Measurements from ENCODE around the gene RNF151. TPM values are rescaled to one million over a fixed set of nuclear protein-coding genes. Genes with fewer than 3 reads are reported as not detected.
A peak's percentile ranks its signal among the peaks of the same experiment; 100 is the strongest.

RNF151 gene, protein sequence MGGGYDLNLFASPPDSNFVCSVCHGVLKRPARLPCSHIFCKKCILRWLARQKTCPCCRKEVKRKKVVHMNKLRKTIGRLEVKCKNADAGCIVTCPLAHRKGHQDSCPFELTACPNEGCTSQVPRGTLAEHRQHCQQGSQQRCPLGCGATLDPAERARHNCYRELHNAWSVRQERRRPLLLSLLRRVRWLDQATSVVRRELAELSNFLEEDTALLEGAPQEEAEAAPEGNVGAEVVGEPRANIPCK
- total RNA-seq (2016; rRNA removed; fragmentation: Illumina TruSeq; extraction: Trizol) (not detected in 2 replicates), polyA plus RNA-seq (2011; rRNA removed) (not detected in 2 replicates), polyA minus RNA-seq (2011; rRNA and poly(A)+ RNA removed; ENCODE audit: low replicate concordance) (0.28 TPM in 1 of 2 replicates, not detected in the other), Bru-seq, nascent RNA (percentile 35 among the genes with signal in this experiment), BruChase-seq, experiment 1, labeled RNA remaining after a 6-hour chase (percentile 34 among the genes with signal in this experiment), BruChase-seq, experiment 2, labeled RNA remaining after a 2-hour chase (not detected)
- not detected in 2 replicates for total RNA-seq (2016; cell fraction: cytosol; rRNA removed; fragmentation: Illumina TruSeq; extraction: Trizol; ENCODE audit: low read depth)
- total RNA-seq (2016; cell fraction: insoluble cytoplasmic fraction; rRNA removed; fragmentation: Illumina TruSeq; extraction: Trizol), result not detected in 2 replicates
- not detected in 2 replicates for total RNA-seq (2016; cell fraction: membrane; rRNA removed; fragmentation: Illumina TruSeq; extraction: Trizol)
- not detected in 2 replicates for total RNA-seq (2016; cell fraction: nucleus; rRNA removed; fragmentation: Illumina TruSeq; extraction: Trizol)
- 0.09 TPM in 1 of 2 replicates, not detected in the other for polyA plus RNA-seq (2011; cell fraction: cytosol; rRNA removed)
- polyA plus RNA-seq (2011; cell fraction: nucleus; rRNA removed), result 0.50 TPM in 1 of 2 replicates, not detected in the other
- not detected in 2 replicates for polyA plus RNA-seq (2012)
- not detected in 2 replicates for polyA plus RNA-seq (2016; cell fraction: cytosol; fragmentation: Illumina TruSeq; extraction: Trizol; ENCODE audit: low read depth)
- not detected in 2 replicates for polyA plus RNA-seq (2016; cell fraction: insoluble cytoplasmic fraction; fragmentation: Illumina TruSeq; extraction: Trizol; ENCODE audit: low read depth)
- not detected in 2 replicates for polyA plus RNA-seq (2016; cell fraction: membrane; fragmentation: Illumina TruSeq; extraction: Trizol; ENCODE audit: low read depth)
- polyA plus RNA-seq (2016; cell fraction: nucleus; fragmentation: Illumina TruSeq; extraction: Trizol; ENCODE audit: insufficient read depth, low read depth), result not detected in 2 replicates
- not detected in 2 replicates for polyA minus RNA-seq (2011; cell fraction: cytosol; rRNA and poly(A)+ RNA removed)
- polyA minus RNA-seq (2011; cell fraction: nucleus; rRNA and poly(A)+ RNA removed), result not detected in 2 replicates
- long read RNA-seq, experiment 1, result 0 reads
- long read RNA-seq, experiment 2, partial matches to known transcripts, result 0 of 1 reads
- long read RNA-seq, experiment 2, other reads (novel, unspliced or antisense), result 1 of 1 reads

DNA sequence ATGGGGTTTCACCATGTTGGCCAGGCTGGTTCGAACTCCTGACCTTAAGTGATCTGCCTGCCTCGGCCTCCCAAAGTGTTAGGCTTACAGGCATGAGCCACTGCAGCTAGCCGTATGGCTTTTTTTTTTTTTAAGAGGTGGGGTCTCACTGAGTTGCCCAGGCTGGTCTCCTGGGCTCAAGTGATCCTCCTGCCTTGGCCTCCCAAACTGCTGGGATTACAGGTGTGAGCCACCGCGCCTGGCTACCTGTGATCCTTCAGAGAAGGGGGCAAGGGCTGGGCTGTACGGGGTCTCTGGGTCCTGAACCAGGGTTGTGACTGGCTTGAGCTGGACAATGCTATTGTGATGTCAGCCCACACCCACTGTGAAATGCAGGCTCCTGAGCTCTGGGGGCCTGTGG is at the start of gene RNF151:
Gene RNF151 (plus strand): TSS at position 397 of the 400 bp plus-strand sequence. CDS start 26 bp downstream, outside the sequence.
- FAIRE-seq, result no peak
- POLR2A ChIA-PET, result interaction anchor here (1.0 to 2.9 kb wide), 4 partner anchors 9 to 81 kb away, joined by 3 to 131 read pairs (median 4); partner anchors contain the start of genes MSRB1, NTHL1 and TSC2
- TF ChIP-seq, protein P1, sequence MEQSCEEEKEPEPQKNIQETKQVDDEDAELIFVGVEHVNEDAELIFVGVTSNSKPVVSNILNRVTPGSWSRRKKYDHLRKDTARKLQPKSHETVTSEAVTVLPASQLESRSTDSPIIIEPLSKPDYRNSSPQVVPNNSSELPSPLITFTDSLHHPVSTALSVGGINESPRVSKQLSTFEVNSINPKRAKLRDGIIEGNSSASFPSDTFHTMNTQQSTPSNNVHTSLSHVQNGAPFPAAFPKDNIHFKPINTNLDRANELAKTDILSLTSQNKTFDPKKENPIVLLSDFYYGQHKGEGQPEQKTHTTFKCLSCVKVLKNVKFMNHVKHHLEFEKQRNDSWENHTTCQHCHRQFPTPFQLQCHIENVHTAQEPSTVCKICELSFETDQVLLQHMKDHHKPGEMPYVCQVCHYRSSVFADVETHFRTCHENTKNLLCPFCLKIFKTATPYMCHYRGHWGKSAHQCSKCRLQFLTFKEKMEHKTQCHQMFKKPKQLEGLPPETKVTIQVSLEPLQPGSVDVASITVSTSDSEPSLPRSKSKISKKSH (CRISPR knock-in tag; IDR thresholded peaks at IDR 0.05; ENCODE audit: borderline replicate concordance), result no peak
- TF ChIP-seq ZNF619 (CRISPR knock-in tag; IDR thresholded peaks at IDR 0.05) (no peak), ZNF558 (CRISPR knock-in tag; IDR thresholded peaks at IDR 0.05; ENCODE audit: borderline replicate concordance) (no peak), CREM (IDR thresholded peaks at IDR 0.05) (no peak), CREM (CRISPR knock-in tag; IDR thresholded peaks at IDR 0.05) (no peak), SOX13 (IDR thresholded peaks at IDR 0.05) (no peak), SOX13 (CRISPR knock-in tag; conservative IDR thresholded peaks at IDR 0.05 in 1 of 2, IDR thresholded peaks at IDR 0.05 in 1 of 2) (no peak), ZNF253 (CRISPR knock-in tag; IDR thresholded peaks at IDR 0.05; ENCODE audit: borderline replicate concordance) (no peak), ZNF749 (CRISPR knock-in tag; IDR thresholded peaks at IDR 0.05; ENCODE audit: borderline replicate concordance) (no peak), AGO2 (optimal IDR thresholded peaks at IDR 0.05; ENCODE audit: low read depth, low read length) (no peak), ZNF709 (CRISPR knock-in tag; IDR thresholded peaks at IDR 0.05) (no peak), HNRNPL (IDR thresholded peaks at IDR 0.05; ENCODE audit: low read depth, low read length) (no peak)
- TF ChIP-seq, protein P2, sequence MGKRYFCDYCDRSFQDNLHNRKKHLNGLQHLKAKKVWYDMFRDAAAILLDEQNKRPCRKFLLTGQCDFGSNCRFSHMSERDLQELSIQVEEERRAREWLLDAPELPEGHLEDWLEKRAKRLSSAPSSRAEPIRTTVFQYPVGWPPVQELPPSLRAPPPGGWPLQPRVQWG (CRISPR knock-in tag; IDR thresholded peaks at IDR 0.05; ENCODE audit: borderline replicate concordance, low read depth), result no peak
- TF ChIP-seq, protein P3, sequence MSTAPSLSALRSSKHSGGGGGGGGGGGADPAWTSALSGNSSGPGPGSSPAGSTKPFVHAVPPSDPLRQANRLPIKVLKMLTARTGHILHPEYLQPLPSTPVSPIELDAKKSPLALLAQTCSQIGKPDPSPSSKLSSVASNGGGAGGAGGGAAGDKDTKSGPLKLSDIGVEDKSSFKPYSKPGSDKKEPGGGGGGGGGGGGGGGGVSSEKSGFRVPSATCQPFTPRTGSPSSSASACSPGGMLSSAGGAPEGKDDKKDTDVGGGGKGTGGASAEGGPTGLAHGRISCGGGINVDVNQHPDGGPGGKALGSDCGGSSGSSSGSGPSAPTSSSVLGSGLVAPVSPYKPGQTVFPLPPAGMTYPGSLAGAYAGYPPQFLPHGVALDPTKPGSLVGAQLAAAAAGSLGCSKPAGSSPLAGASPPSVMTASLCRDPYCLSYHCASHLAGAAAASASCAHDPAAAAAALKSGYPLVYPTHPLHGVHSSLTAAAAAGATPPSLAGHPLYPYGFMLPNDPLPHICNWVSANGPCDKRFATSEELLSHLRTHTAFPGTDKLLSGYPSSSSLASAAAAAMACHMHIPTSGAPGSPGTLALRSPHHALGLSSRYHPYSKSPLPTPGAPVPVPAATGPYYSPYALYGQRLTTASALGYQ (CRISPR knock-in tag; IDR thresholded peaks at IDR 0.05), result no peak
- TF ChIP-seq, protein P4, sequence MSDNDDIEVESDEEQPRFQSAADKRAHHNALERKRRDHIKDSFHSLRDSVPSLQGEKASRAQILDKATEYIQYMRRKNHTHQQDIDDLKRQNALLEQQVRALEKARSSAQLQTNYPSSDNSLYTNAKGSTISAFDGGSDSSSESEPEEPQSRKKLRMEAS (IDR thresholded peaks at IDR 0.05), result no peak

More for the DNA sequence above, at the start of gene RNF151:
- Histone ChIP-seq H4K20me1 (ENCODE audit: insufficient read depth, low read length) (peaks cover 27% of the 10 kb centered on the region), H3K9ac (ENCODE audit: insufficient read depth, low read depth, low read length) (peak within 1 kb of the TSS; percentile 96), H3K27ac (ENCODE audit: extremely low read length, insufficient read depth, low read length) (peak within 1 kb of the TSS; percentile 73), H3K79me2 (ENCODE audit: insufficient read depth, low read length) (peaks cover 30% of the 10 kb centered on the region), H3K4me3 (replicated peaks in 1 of 3; ENCODE audit: insufficient read depth in 1 of 3, low read depth in 2 of 3, low read length in 3 of 3) (peak within 1 kb of the TSS; percentile 84 to 94 (median 92)), H3K9me3 (ENCODE audit: low read length) (no peaks in the 10 kb centered on the region), H3K4me2 (ENCODE audit: low read depth, low read length) (peak within 1 kb of the TSS; percentile 100), H3K4me1 (ENCODE audit: insufficient read depth, low read length) (peaks cover 40% of the 10 kb centered on the region), H3K36me3 (replicated peaks in 1 of 2; ENCODE audit: control insufficient read depth in 1 of 2, insufficient read depth in 2 of 2, low read length in 2 of 2) (peaks cover 3 to 19% of the 10 kb centered on the region in 2 experiments; a peak in 3 of 5 replicates), H2AFZ (ENCODE audit: low read length) (no peak within 1 kb of the TSS), H3K27me3 (ENCODE audit: control insufficient read depth in 1 of 2, insufficient read depth in 2 of 2, low read length in 2 of 2) (no peaks in the 10 kb centered on the region; a peak in 1 of 5 replicates)
- intact Hi-C loops (cut with micrococcal nuclease; ENCODE audit: unreplicated experiment) (no loop called here), in situ Hi-C loops (cut with HindIII; ENCODE audit: extremely low pct_ligation_motif_present, low pct_unique_long_range_greater_than_20kb) (no loop called here)
- WGBS (ENCODE audit: low lambda C conversion rate), result 96% methylated on average over 6 of the region's 6 CpGs
- CTCF ChIA-PET (ENCODE audit: low intra/inter-chr PET ratio, low total read pairs), result no interaction called here
- no peak for DNase-seq (ENCODE audit: low spot score)
- ATAC-seq, result no peak
- BruUV-seq (replicated peaks), result no TSS peak

Data from HepG2 (cell line).